Measurements from ENCODE around the gene LIN28B. TPM values are rescaled to one million over a fixed set of nuclear protein-coding genes. Genes with fewer than 3 reads are reported as not detected.

Gene LIN28B
- total and polyA plus RNA-seq, 2 of the 4 experiments (the other 2 are of a cell fraction): not detected

DNA sequence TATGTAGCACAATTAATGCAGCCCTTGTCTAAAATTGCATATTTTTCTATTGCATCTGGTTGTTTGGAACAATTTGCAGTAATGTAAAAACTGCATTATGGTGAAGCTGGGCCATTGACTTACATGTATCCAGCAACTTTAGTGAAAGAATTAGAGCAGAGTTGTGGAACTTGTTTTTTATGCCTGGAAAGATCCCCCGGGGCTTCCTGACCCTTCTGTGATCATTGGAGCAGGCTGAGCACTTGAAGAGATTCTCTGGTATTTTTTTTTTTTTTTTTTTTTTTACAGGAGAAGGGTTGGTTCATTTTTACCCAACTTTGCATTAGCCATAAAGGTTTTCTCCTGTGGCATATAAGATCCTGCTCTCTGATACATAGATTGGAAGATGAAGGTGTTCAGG lies 45.0 kb downstream of the LIN28B start:
- POLR2A ChIA-PET (ENCODE audit: unreplicated experiment): no interaction called here
- CTCF ChIA-PET: no interaction called here

More for the DNA sequence above, 45.0 kb downstream of the LIN28B start:
- H3K9me1 ChIP-seq (ENCODE audit: insufficient read depth, low read length): no peaks in the 10 kb centered on the region
- no peaks in the 10 kb centered on the region for H3K9me3 ChIP-seq (ENCODE audit: control insufficient read depth, insufficient read depth, low read length)
- no peak overlapping the region for H3K14ac ChIP-seq (replicated peaks; ENCODE audit: low read depth, low read length)
- H2AK9ac ChIP-seq (replicated peaks; ENCODE audit: low read depth, low read length, poor library complexity): no peak overlapping the region
- no peak overlapping the region for H2BK20ac ChIP-seq (ENCODE audit: low read depth, low read length)
- no peak overlapping the region for H4K8ac ChIP-seq (ENCODE audit: low read depth in 2 of 2, low read length in 2 of 2)
- no peaks in the 10 kb centered on the region for H3K79me1 ChIP-seq (ENCODE audit: low read depth in 1 of 2, low read length in 2 of 2)
- DNase-seq (no peak), ATAC-seq (ENCODE audit: low read depth) (no peak)
- no peak overlapping the region for H3K56ac ChIP-seq (ENCODE audit: extremely low read depth, insufficient read depth, low read length)
- no peak overlapping the region for H3K27ac ChIP-seq (ENCODE audit: insufficient read depth, low read length)
- no peak overlapping the region for H3K9ac ChIP-seq (ENCODE audit: low read depth, low read length)
- H3K27me3 ChIP-seq (ENCODE audit: control insufficient read depth, insufficient read depth, low read length): no peaks in the 10 kb centered on the region
- no peaks in the 10 kb centered on the region for H4K20me1 ChIP-seq (ENCODE audit: insufficient read depth, low read length)
- H4K91ac ChIP-seq (ENCODE audit: insufficient read depth, low read depth, low read length): no peak overlapping the region
- H3K4ac ChIP-seq (ENCODE audit: low read depth, low read length): no peak overlapping the region
- no peak overlapping the region for H3K18ac ChIP-seq (ENCODE audit: low read depth, low read length)
- no peak overlapping the region for H3K4me2 ChIP-seq (ENCODE audit: low read depth, low read length)
- no peaks in the 10 kb centered on the region for H3K36me3 ChIP-seq (ENCODE audit: control insufficient read depth, insufficient read depth, low read length)
- no peak overlapping the region for H4K5ac ChIP-seq (ENCODE audit: low read depth, low read length)
- H2BK15ac ChIP-seq (ENCODE audit: low read depth, low read length): no peak overlapping the region
- no peaks in the 10 kb centered on the region for H3K4me1 ChIP-seq (ENCODE audit: control insufficient read depth, insufficient read depth, low read length)
- intact Hi-C loops (cut with micrococcal nuclease) (no loop called here), dilution Hi-C loops (cut with HindIII; ENCODE audit: low sequenced_read_pairs, unreplicated experiment) (no loop called here), in situ Hi-C loops (cut with MboI; ENCODE audit: low sequenced_read_pairs) (no loop called here)
- H2BK5ac ChIP-seq (ENCODE audit: low read depth, low read length, poor library complexity, severe bottlenecking): no peak overlapping the region
- no TSS peak for BruUV-seq (replicated peaks)
- no peak overlapping the region for H2BK120ac ChIP-seq (ENCODE audit: low read depth, low read length)
- TF ChIP-seq, protein P1, sequence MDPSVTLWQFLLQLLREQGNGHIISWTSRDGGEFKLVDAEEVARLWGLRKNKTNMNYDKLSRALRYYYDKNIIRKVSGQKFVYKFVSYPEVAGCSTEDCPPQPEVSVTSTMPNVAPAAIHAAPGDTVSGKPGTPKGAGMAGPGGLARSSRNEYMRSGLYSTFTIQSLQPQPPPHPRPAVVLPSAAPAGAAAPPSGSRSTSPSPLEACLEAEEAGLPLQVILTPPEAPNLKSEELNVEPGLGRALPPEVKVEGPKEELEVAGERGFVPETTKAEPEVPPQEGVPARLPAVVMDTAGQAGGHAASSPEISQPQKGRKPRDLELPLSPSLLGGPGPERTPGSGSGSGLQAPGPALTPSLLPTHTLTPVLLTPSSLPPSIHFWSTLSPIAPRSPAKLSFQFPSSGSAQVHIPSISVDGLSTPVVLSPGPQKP (IDR thresholded peaks at IDR 0.05; ENCODE audit: borderline replicate concordance, low read depth, low read length): no peak
- TF ChIP-seq CTCF (conservative IDR thresholded peaks at IDR 0.05; ENCODE audit: low read depth, low read length) (no peak), MAZ (IDR thresholded peaks at IDR 0.05; ENCODE audit: borderline replicate concordance, low read depth, low read length) (no peak), CHD1 (IDR thresholded peaks at IDR 0.05; ENCODE audit: low read depth, low read length) (no peak), RFX5 (IDR thresholded peaks at IDR 0.05; ENCODE audit: low read depth, low read length) (no peak), NFE2L2 (IDR thresholded peaks at IDR 0.05; ENCODE audit: low read depth, low read length) (no peak), MAFK (IDR thresholded peaks at IDR 0.05; ENCODE audit: low read depth, low read length) (no peak), RAD21 (IDR thresholded peaks at IDR 0.05; ENCODE audit: low read length) (no peak), MXI1 (IDR thresholded peaks at IDR 0.05; ENCODE audit: borderline replicate concordance, low read depth, low read length) (no peak), BHLHE40 (IDR thresholded peaks at IDR 0.05; ENCODE audit: low read depth, low read length) (no peak), FOS (IDR thresholded peaks at IDR 0.05; ENCODE audit: low read depth, low read length) (no peak), RCOR1 (IDR thresholded peaks at IDR 0.05; ENCODE audit: insufficient replicate concordance, low read length) (no peak), POLR2A (IDR thresholded peaks at IDR 0.05; ENCODE audit: low read depth, low read length) (no peak), SMC3 (IDR thresholded peaks at IDR 0.05; ENCODE audit: low read depth, low read length) (no peak), USF2 (IDR thresholded peaks at IDR 0.05; ENCODE audit: low read depth, low read length) (no peak), CEBPB (IDR thresholded peaks at IDR 0.05; ENCODE audit: low read depth, low read length) (no peak)
- H3K4me3 ChIP-seq (ENCODE audit: insufficient read depth, low read depth, low read length): no peak overlapping the region
- H2AK5ac ChIP-seq (ENCODE audit: low read depth, low read length): no peak overlapping the region
- WGBS, 2 experiments (ENCODE audit: extremely low coverage in 2 of 2, insufficient read length in 1 of 2): no CpG with 5 or more reads among the region's 1 CpG
- H3K23ac ChIP-seq (ENCODE audit: low read depth, low read length): no peak overlapping the region
- H2AFZ ChIP-seq (replicated peaks; ENCODE audit: low read length, poor library complexity): no peak overlapping the region
